ENCODE results near the gene SNORC. TPM values are rescaled to one million over a fixed set of nuclear protein-coding genes. Genes with fewer than 3 reads are reported as not detected.

Gene SNORC
- total RNA-seq, 1 donor from 2014 or later, result 15.5 TPM

- ATAC-seq (no peak), DNase-seq (ENCODE audit: low spot score) (no peak)
Measured at GRCh38 chr2:232880764-232881351, 10.8 kb downstream of the SNORC start.

GRCh38 chr2:232882085-232882484 lies 12.0 kb downstream of the SNORC start:
- ATAC-seq, result no peak
- DNase-seq (ENCODE audit: low spot score), result no peak

GRCh38 chr2:232882505-232883115 lies 12.5 kb downstream of the SNORC start:
- DNase-seq (ENCODE audit: low spot score) (peak; percentile 33), ATAC-seq (no peak)

GRCh38 chr2:232883116-232883721 lies 13.2 kb downstream of the SNORC start:
- no peak for ATAC-seq
- peak; percentile 41 for DNase-seq (ENCODE audit: low spot score)

GRCh38 chr2:232884001-232884421 lies 13.9 kb downstream of the SNORC start:
- peak; percentile 37 for DNase-seq (ENCODE audit: low spot score)
- ATAC-seq, result no peak

- ATAC-seq, result no peak
- peak; percentile 38 for DNase-seq (ENCODE audit: low spot score)
Measured at GRCh38 chr2:232884549-232885263, 14.6 kb downstream of the SNORC start.

- DNase-seq (ENCODE audit: low spot score), result peak; percentile 35
- no peak for ATAC-seq
Measured at GRCh38 chr2:232885264-232885961, 15.3 kb downstream of the SNORC start.

GRCh38 chr2:232886176-232886575 lies 16.1 kb downstream of the SNORC start:
- ATAC-seq, result no peak
- DNase-seq (ENCODE audit: low spot score), result peak; percentile 22

- DNase-seq (ENCODE audit: low spot score) (peak; percentile 38), ATAC-seq (no peak)
Measured at GRCh38 chr2:232886632-232887031, 16.6 kb downstream of the SNORC start.

- ATAC-seq, result no peak
- DNase-seq (ENCODE audit: low spot score), result peak; percentile 33
Measured at GRCh38 chr2:232887171-232887850, 17.2 kb downstream of the SNORC start.

- DNase-seq (ENCODE audit: low spot score), result peak; percentile 29
- no peak for ATAC-seq
Measured at GRCh38 chr2:232888099-232888836, 18.2 kb downstream of the SNORC start.

- DNase-seq (ENCODE audit: low spot score) (peak; percentile 38), ATAC-seq (no peak)
Measured at GRCh38 chr2:232888839-232889529, 18.9 kb downstream of the SNORC start.

GRCh38 chr2:232889876-232890401 lies 19.9 kb downstream of the SNORC start:
- no peak for ATAC-seq
- DNase-seq (ENCODE audit: low spot score), result peak; percentile 36

- no peak for ATAC-seq
- DNase-seq (ENCODE audit: low spot score), result peak; percentile 27
Measured at GRCh38 chr2:232890536-232890895, 20.5 kb downstream of the SNORC start.

- DNase-seq (ENCODE audit: low spot score) (no peak), ATAC-seq (peak; percentile 30)
Measured at GRCh38 chr2:232890896-232891601, 21.0 kb downstream of the SNORC start.

- ATAC-seq (no peak), DNase-seq (ENCODE audit: low spot score) (no peak)
Measured at GRCh38 chr2:232891621-232892071, 21.6 kb downstream of the SNORC start.

- DNase-seq (ENCODE audit: low spot score), result no peak
- ATAC-seq, result no peak
Measured at GRCh38 chr2:232892221-232892620, 22.2 kb downstream of the SNORC start.

GRCh38 chr2:232892843-232893242 lies 22.8 kb downstream of the SNORC start:
- DNase-seq (ENCODE audit: low spot score) (peak; percentile 37), ATAC-seq (no peak)
